Peyer's patch (tissue), 4 donors: ENCODE data around the gene ZACN.

Experiments
- CTCF ChIP-seq, 6 experiments: fragments of 450-650 bp in 4 of 6; fragments of 200-600 bp in 2 of 6; sonication (generic) in 1 of 6; IDR thresholded peaks; one replicate each; pipeline ENCODE4 v1.5.1; 2017 to 2019; ENCODE audit warnings: antibody characterized with exemption in 6 of 6, mild to moderate bottlenecking in 3 of 6, moderate library complexity in 1 of 6
- POLR2A ChIP-seq, 2 donors: fragments of 450-650 bp; IDR thresholded peaks; one replicate each; pipeline ENCODE4 v1.5.1; 2017; ENCODE audit warnings: antibody characterized with exemption in 2 of 2, mild to moderate bottlenecking in 2 of 2, moderate library complexity in 2 of 2

DNA sequence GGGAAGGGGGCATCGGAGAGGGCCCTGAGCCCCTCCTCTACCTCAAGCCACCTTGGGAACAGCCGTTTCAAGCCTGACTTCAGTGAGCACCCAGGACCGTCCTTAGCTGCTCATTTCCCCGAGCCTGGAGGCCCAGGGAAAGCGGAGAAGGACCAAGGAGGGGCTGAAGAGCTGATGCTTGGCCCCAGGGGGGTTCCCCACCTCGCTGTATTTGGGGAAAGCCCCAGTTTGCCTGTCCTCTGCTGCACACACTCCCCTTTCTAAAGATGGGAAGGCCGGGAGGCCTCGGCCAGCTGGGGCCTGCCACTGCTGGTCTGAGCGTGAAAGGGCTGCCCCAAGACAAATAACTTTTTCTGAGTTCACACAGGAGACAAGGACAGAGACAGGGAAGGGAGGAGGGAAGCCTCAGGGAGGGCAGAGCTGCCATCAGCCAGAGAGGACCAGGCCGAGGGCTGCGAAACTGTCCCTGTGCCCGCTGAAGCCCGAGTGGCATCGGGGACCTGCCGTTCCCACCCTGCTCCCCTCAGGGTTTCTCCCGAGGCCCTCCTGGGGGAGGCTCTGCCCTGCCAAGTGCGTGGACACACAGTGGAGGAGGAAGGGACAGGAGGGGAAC is 11.6 kb downstream of the ZACN start:
- TF ChIP-seq CTCF (IDR thresholded peaks at IDR 0.05) (no peak), POLR2A (IDR thresholded peaks at IDR 0.05) (no peak)
